ENCODE data around the gene VKORC1L1. TPM values are rescaled to one million over a fixed set of nuclear protein-coding genes. Genes with fewer than 3 reads are reported as not detected.
A peak's percentile ranks its signal among the peaks of the same experiment; 100 is the strongest.
"Not testable (repeated sequence)": the region's sequence is repeated elsewhere in the genome, so short reads cannot be mapped to it uniquely, and the experiment has no call there.

Gene VKORC1L1
- total and polyA plus RNA-seq, 12 donors, result 3.7 to 47.7 (median 12.0) TPM

DNA sequence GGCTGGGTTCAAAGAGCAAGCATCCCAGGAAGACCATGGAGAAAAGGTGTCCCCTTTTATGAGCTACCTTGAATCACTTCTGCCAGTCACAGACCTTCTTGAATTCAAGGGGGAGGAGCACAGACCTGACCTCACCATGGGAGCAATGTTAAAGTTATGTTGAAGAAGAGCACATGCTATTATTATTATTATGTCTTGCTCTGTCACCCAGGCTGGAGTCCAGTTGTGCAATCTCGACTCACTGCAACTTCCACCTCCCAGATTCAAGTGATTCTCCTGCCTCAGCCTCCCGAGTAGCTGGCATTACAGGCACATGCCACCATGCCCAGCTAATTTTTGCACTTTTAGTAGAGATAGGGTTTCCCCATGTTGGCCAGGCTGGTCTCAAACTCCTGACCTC is 5.2 kb upstream of the VKORC1L1 start:
- H3K27me3 ChIP-seq; H3K4me1 ChIP-seq (replicated peaks in 1 of 2); DNase-seq; H3K4me3 ChIP-seq; H3K27ac ChIP-seq; H3K9me3 ChIP-seq (replicated peaks in 1 of 3); intact Hi-C loops (cut with DNase I); H3K36me3 ChIP-seq (replicated peaks in 1 of 2): not testable (repeated sequence)
- 86 to 90% (median 87%) methylated on average over 2 of the region's 2 CpGs for WGBS, 4 donors

GRCh38 chr7:65869312-65869711 is 3.6 kb upstream of the VKORC1L1 start:
- DNase-seq, result peak in 5 of 7 donors; percentile 37 to 55 (median 54)
- H3K36me3 ChIP-seq (replicated peaks in 1 of 2); H3K9me3 ChIP-seq (replicated peaks in 1 of 3); intact Hi-C loops (cut with DNase I); H3K4me3 ChIP-seq; H3K27ac ChIP-seq; H3K4me1 ChIP-seq (replicated peaks in 1 of 2); H3K27me3 ChIP-seq: not testable (repeated sequence)
- WGBS, 4 donors, result 30 to 33% (median 32%) methylated on average over 5 of the region's 5 CpGs

- 48 to 54% (median 50%) methylated on average over 2 of the region's 2 CpGs for WGBS, 4 donors
Measured at GRCh38 chr7:65871451-65871850, 1.4 kb upstream of the VKORC1L1 start.

DNA sequence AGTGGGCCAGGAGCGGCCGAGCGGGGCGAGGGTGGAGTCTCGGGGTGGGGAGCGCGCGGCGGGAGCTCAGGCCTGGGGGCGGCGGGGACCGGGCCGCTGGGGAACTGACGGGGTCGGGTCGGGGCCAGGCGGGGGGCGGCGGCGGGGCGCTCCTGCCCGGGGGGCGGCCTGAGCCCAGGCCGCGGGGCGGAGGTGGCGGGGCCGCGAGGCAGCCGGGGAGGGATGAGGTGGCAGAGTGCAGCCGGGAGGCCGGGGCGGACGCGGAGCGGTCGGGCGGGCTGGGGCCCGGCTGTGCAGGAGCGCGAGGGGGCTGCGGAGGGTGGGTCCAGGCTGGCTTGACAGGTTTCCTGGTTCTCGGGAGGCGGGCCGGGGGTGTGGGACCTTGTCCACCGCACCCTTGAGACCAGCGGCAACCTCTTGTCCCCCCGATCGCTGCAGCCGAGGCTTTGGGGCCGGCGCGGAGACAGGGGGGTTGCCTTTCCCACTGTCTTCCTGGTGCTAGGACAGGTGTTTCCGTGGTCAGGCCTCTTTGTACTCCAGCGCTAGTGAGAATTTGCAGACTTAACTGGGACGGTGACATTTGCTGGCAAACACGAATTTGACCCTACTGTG is 814 bp downstream of the VKORC1L1 start:
- 0 to 2% (median 1%) methylated on average over 7 to 53 of the region's 57 CpGs for WGBS, 4 donors
- H3K9me3 ChIP-seq (replicated peaks in 1 of 3); H3K4me1 ChIP-seq (replicated peaks in 1 of 2); H3K27me3 ChIP-seq; H3K36me3 ChIP-seq (replicated peaks in 1 of 2); intact Hi-C loops (cut with DNase I): not testable (repeated sequence)
- peak in 6 of 7 donors; percentile 4 to 39 (median 22) for DNase-seq
- Histone ChIP-seq H3K27ac (peak overlapping the region in 4 of 5 donors; percentile 50 to 91 (median 67)), H3K4me3 (peak overlapping the region; percentile 32 to 99 (median 55))

More at GRCh38 chr7:65871451-65871850, 1.4 kb upstream of the VKORC1L1 start:
- H3K9me3 ChIP-seq (replicated peaks in 1 of 3); H3K36me3 ChIP-seq (replicated peaks in 1 of 2); H3K27me3 ChIP-seq; H3K4me1 ChIP-seq (replicated peaks in 1 of 2); intact Hi-C loops (cut with DNase I); H3K4me3 ChIP-seq: not testable (repeated sequence)
- DNase-seq, result peak in 4 of 7 donors; percentile 14 to 47 (median 26)
- H3K27ac ChIP-seq, result peak overlapping the region in 2 of 5 donors; percentile 34 to 75

DNA sequence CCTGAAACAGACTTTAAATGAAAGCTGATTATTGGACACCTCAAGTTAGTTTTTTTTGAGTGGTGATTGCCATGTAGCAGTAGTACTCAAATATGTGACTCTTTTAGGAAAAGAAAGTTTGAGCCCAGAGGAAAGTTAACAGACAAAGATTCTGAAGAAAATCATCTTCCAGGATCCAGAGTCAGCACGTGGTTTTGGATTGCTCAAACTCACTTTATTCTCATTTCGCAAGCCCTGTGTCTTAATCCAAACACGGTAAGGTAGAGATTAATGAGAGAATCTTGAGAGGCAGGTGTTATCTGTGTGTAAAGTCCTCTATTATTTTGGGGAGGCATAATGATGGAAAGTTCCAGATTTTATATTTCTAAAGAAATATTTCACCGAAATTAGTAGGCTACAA is 2.8 kb downstream of the VKORC1L1 start:
- H3K4me3 ChIP-seq; H3K36me3 ChIP-seq (replicated peaks in 1 of 2); DNase-seq; H3K4me1 ChIP-seq (replicated peaks in 1 of 2); H3K27me3 ChIP-seq; intact Hi-C loops (cut with DNase I); H3K9me3 ChIP-seq (replicated peaks in 1 of 3); H3K27ac ChIP-seq: not testable (repeated sequence)
- WGBS, 4 donors, result 78 to 85% (median 81%) methylated on average over 4 of the region's 4 CpGs

DNA sequence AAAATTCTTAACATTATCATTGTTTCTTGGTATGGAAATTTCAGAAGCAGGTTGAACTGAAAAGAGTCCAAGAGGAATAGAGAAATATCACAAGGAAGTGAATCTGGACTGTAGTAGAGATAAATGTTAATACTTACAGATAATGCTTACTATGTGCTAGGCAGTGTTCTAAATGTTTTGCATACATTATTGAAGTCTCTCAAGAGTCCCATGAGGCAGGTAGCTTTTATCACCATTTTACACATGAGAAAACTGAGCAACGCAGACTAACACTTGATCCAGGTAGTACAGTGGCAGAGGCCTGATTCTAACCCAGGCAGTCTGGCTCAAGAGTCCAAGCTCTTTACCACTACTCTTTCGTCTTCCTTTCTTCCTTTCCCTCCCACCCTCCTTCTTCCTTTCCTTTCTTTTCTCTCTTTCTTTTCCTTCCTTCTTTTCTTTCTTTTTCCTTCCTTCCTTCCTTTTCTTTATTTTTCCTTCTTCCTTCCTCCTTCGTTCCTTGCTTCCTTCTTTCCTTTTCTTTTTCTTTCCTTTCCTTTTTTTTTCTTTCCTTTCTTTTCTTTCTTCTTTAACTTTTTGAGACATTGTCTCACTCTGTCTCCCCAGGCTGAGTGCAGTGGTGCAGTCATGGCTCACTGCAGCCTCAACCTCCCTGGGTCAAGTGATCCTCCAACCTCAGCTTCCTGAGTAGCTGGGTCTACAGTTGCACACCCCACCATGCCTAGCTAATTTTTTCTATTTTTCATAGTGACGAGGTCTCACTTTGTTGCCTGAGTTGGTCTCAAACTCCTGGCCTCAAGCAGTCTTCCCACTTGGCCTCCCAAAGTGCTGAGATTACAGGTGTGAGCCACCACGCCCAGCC is 6.6 kb downstream of the VKORC1L1 start:
- H3K4me3 ChIP-seq; H3K27ac ChIP-seq; H3K36me3 ChIP-seq (replicated peaks in 1 of 2); H3K27me3 ChIP-seq; H3K4me1 ChIP-seq (replicated peaks in 1 of 2); DNase-seq; H3K9me3 ChIP-seq (replicated peaks in 1 of 3); intact Hi-C loops (cut with DNase I): not testable (repeated sequence)
- 74 to 85% (median 83%) methylated on average over 5 of the region's 5 CpGs for WGBS, 4 donors

DNA sequence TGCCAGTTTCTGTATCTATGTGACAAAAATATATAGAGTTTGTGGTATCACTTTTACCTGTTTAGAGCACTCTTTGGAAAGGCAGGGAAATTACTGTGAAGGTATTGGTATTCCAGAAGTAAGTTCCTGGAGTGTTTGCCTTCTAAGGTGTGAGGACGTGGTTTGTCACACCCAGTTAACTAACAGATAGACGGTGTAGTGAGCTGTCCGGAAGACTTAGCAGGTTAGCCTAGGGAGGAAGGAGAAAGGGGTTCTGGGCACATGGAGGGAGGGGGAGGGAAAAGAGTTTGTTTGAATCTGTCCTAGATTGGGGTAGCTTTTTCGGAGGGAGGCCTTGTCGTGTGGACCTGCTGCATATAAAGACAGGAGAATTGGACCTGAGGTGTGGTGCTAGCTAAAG is 7.4 kb downstream of the VKORC1L1 start:
- H3K9me3 ChIP-seq (replicated peaks in 1 of 3); DNase-seq; H3K4me1 ChIP-seq (replicated peaks in 1 of 2); H3K27ac ChIP-seq; intact Hi-C loops (cut with DNase I); H3K36me3 ChIP-seq (replicated peaks in 1 of 2); H3K27me3 ChIP-seq; H3K4me3 ChIP-seq: not testable (repeated sequence)
- WGBS, 4 donors, result 92 to 95% (median 94%) methylated on average over 5 of the region's 5 CpGs

- H3K27ac ChIP-seq; H3K4me1 ChIP-seq (replicated peaks in 1 of 2); DNase-seq; H3K36me3 ChIP-seq (replicated peaks in 1 of 2); intact Hi-C loops (cut with DNase I); H3K9me3 ChIP-seq (replicated peaks in 1 of 3); H3K4me3 ChIP-seq; H3K27me3 ChIP-seq: not testable (repeated sequence)
Measured at GRCh38 chr7:65884983-65885382, 12.1 kb downstream of the VKORC1L1 start.

DNA sequence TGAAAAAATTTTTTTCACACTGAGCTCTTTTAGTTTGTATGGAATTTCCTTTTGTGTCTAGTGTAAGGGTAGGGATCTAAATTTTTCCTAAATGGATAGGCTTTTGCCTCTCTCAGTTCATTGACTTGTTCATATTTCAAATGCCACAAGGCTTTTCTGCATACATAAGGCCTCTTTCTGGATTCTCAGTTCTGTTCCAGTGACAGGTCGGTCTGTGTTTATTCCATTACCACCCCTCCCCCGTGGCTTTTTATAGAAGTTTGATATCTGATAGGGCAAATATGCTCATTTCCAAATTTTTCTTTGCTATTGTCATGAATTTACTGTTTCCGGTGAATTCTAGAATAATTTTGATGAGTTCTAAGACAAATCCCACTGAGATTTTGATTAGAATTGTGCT is 12.7 kb downstream of the VKORC1L1 start:
- H3K9me3 ChIP-seq (replicated peaks in 1 of 3), result not testable (repeated sequence)
- 88 to 100% (median 95%) methylated on average over 1 to 2 of the region's 3 CpGs for WGBS, 4 donors

GRCh38 chr7:65888434-65889156 is 15.7 kb downstream of the VKORC1L1 start:
- H3K9me3 ChIP-seq (replicated peaks in 1 of 3); H3K4me3 ChIP-seq; intact Hi-C loops (cut with DNase I); H3K27me3 ChIP-seq; H3K27ac ChIP-seq; H3K36me3 ChIP-seq (replicated peaks in 1 of 2): not testable (repeated sequence)
- peak in 4 of 7 donors; percentile 10 to 25 (median 20) for DNase-seq
- peaks cover 0 to 11% of the 10 kb centered on the region in 2 donors for H3K4me1 ChIP-seq (replicated peaks in 1 of 2)
- 51 to 73% (median 68%) methylated on average over 4 to 5 of the region's 5 CpGs for WGBS, 4 donors

More for the DNA sequence above, 12.7 kb downstream of the VKORC1L1 start:
- H3K27ac ChIP-seq; H3K4me3 ChIP-seq; H3K4me1 ChIP-seq (replicated peaks in 1 of 2); H3K36me3 ChIP-seq (replicated peaks in 1 of 2); H3K27me3 ChIP-seq; DNase-seq; intact Hi-C loops (cut with DNase I): not testable (repeated sequence)

Measured in adrenal gland (tissue), 12 donors.